Neural crest cell (in vitro differentiated cells): ENCODE measurements around the gene GPATCH3. TPM values are rescaled to one million over a fixed set of nuclear protein-coding genes. Genes with fewer than 3 reads are reported as not detected.

ENCODE experiments used
- DNase-seq: peaks from one replicate; pipeline ENCODE4 v3.0.0; 2021; ENCODE audit warnings: low read depth, mixed read lengths, low spot score
- H3K27ac Mint-ChIP-seq: one replicate; pipeline ENCODE4 v1.8.0; 2021; ENCODE audit warnings: mild to moderate bottlenecking, mixed read lengths; ENCODE audit not compliant: unreplicated experiment
- H3K27me3 Mint-ChIP-seq: 2 replicates; pipeline ENCODE4 v1.8.0; 2021; ENCODE audit warnings: low read depth, mild to moderate bottlenecking, mixed read lengths
- H3K36me3 Mint-ChIP-seq: 2 replicates; pipeline ENCODE4 v1.8.0; 2021; ENCODE audit warnings: low read depth, mild to moderate bottlenecking, mixed read lengths
- H3K4me1 Mint-ChIP-seq: 2 replicates; pipeline ENCODE4 v1.8.0; 2021; ENCODE audit warnings: mixed read lengths
- H3K4me3 Mint-ChIP-seq: one replicate; pipeline ENCODE4 v1.8.0; 2021; ENCODE audit warnings: mild to moderate bottlenecking, mixed read lengths
- H3K9me3 Mint-ChIP-seq: 2 replicates; pipeline ENCODE4 v1.8.0; 2021; ENCODE audit warnings: mixed read lengths
- total RNA-seq: library from RNA; stranded (reverse); gene quantifications from 2 replicates; pipeline ENCODE4 v1.2.1, GENCODE V29; 2021
- TF ChIP-seq, protein P1 (sequence below): fragments of 200-600 bp; sonication (generic); conservative IDR thresholded peaks from 2 replicates; pipeline ENCODE4 v1.5.0; 2021; ENCODE audit warnings: antibody characterized with exemption, mild to moderate bottlenecking

GPATCH3 gene
- total RNA-seq, 1 donor from 2014 or later = 21.3 TPM

DNA sequence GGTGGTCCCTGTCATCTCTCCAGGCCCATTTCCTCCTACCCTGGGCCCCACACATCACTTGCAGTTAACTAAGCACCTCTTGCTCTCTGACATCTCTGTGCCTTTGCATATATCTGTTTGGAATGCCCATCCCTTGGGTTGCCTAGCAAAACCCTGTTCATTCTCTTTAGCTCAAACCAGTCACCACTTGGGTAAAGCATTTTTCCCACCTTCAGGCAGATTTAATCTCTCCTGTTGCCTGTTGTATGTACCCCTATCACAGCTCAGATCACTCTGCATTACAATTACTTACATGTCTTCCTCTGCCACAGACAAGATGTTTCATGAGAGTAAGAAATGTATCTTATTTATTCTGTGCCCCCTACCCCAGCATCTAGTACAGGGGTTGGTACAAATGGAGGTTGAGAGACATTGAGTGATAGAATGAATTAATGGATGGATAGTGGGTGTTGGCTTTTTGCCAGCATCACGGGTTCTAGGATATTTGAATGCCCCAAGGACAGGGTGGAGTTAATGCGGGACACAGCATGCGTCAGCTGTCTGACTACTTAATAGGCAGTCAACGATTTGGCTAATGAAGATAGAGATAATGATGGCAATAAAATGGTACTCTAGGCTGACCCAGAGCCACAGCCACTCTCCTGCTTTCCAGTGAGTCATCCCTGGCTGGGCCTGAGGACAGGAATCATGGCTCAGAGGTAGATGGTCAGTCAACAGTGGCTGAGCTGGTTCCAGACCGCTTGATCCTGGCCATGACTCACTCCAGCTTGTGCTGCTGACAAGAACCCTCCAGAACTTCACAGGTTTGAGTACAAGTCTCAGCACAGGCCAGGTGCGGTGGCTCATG, 7.0 kb upstream of the GPATCH3 start:
- TF ChIP-seq, protein P1, sequence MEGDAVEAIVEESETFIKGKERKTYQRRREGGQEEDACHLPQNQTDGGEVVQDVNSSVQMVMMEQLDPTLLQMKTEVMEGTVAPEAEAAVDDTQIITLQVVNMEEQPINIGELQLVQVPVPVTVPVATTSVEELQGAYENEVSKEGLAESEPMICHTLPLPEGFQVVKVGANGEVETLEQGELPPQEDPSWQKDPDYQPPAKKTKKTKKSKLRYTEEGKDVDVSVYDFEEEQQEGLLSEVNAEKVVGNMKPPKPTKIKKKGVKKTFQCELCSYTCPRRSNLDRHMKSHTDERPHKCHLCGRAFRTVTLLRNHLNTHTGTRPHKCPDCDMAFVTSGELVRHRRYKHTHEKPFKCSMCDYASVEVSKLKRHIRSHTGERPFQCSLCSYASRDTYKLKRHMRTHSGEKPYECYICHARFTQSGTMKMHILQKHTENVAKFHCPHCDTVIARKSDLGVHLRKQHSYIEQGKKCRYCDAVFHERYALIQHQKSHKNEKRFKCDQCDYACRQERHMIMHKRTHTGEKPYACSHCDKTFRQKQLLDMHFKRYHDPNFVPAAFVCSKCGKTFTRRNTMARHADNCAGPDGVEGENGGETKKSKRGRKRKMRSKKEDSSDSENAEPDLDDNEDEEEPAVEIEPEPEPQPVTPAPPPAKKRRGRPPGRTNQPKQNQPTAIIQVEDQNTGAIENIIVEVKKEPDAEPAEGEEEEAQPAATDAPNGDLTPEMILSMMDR = no peak
- Mint-ChIP-seq H3K4me3 (no peak overlapping the region), H3K36me3 (no peaks in the 10 kb centered on the region), H3K9me3 (no peaks in the 10 kb centered on the region), H3K4me1 (peaks cover 1% of the 10 kb centered on the region), H3K27ac (no peak overlapping the region), H3K27me3 (peaks cover 18% of the 10 kb centered on the region)
- DNase-seq = no peak

DNA sequence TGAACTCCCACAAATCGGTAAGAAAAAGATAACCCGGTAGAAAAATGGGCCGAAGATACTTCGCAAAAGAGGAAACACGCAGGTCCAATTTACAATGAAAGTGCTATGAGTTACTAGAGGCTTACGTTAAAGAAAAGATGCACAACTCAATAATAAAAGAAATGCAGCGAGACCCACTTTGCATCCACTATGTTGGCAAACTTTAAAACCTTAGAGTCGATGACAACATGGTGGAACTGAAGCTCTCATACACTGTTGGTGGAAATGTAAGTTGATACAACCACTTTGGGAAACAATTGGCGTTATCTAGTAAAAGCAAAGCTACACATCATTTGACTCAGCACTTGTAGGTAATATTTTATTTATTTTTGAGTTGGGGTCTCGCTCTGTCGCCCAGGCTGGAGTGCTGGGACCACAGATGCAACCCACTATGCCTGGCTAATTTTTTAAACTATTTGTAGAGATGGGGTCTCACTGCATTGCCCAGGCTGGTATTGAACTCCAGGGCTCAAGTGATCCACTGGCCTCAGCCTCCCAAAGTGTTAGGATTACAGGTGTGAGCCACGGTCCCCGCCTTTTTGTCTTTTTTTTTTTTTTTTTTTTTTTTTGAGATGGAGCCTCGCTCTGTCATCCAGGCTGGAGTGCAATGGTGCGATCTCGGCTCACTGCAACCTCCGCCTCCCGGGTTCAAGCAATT, 696 bp upstream of the GPATCH3 start:
- DNase-seq = no peak
- peaks cover 7% of the 10 kb centered on the region for H3K27me3 Mint-ChIP-seq
- H3K9me3 Mint-ChIP-seq = peaks cover 3% of the 10 kb centered on the region
- peaks cover 31% of the 10 kb centered on the region for H3K4me1 Mint-ChIP-seq
- TF ChIP-seq, protein P1 = no peak
- peak overlapping the region; percentile 89 for H3K4me3 Mint-ChIP-seq
- peak overlapping the region; percentile 95 for H3K27ac Mint-ChIP-seq
- no peaks in the 10 kb centered on the region for H3K36me3 Mint-ChIP-seq

DNA sequence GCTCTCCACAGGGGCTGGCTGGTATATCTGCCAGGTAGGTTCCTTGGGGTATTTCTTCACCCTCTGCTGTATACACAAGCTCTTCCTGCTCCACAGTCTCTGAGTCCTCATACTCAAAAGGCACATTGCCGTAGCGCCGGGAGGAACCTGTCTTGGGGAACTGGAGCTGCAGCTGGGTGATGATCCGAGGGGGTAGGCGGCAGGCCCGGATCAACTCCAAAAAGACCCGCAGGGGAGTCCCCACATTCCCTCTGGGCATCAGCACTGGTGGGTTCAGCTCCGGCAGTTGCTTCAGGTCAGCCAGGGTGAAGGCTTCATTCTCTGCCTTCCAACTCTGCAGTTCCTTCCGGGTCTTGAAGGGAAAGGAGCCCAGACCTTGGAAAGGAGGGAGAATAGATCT, 2.9 kb downstream of the GPATCH3 start:
- H3K9me3 Mint-ChIP-seq = peaks cover 3% of the 10 kb centered on the region

DNA sequence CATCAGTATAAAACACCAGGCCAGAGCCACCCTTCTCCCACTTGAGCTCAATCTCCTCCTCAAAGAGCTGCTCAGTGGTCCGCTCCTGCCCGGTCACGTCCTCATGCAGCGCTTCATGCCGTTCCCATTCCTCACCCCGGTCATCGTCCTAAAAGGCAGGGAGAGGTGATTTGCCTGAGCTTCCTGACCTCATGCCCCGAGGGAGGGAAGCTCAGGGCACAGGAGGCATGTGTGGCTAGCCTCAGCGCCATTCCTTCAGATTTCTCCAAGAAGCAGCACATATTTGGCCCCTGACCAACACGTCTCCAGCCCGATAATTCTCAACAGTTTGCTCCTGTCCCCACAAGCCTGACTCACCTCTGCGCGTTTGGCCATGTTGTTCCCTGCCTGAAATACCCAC, 6.0 kb downstream of the GPATCH3 start:
- TF ChIP-seq, protein P1 = no peak
- Mint-ChIP-seq H3K27me3 (no peaks in the 10 kb centered on the region), H3K4me1 (peaks cover 16% of the 10 kb centered on the region), H3K4me3 (peak overlapping the region; percentile 56), H3K27ac (no peak overlapping the region), H3K9me3 (no peaks in the 10 kb centered on the region), H3K36me3 (peaks cover 14% of the 10 kb centered on the region)
- DNase-seq = no peak

More for the DNA sequence above, 2.9 kb downstream of the GPATCH3 start:
- peaks cover 5% of the 10 kb centered on the region for H3K27me3 Mint-ChIP-seq
- peaks cover 11% of the 10 kb centered on the region for H3K36me3 Mint-ChIP-seq
- TF ChIP-seq, protein P1 = no peak
- peak overlapping the region; percentile 41 for H3K4me3 Mint-ChIP-seq
- no peak overlapping the region for H3K27ac Mint-ChIP-seq
- DNase-seq = no peak
- H3K4me1 Mint-ChIP-seq = peaks cover 30% of the 10 kb centered on the region

DNA sequence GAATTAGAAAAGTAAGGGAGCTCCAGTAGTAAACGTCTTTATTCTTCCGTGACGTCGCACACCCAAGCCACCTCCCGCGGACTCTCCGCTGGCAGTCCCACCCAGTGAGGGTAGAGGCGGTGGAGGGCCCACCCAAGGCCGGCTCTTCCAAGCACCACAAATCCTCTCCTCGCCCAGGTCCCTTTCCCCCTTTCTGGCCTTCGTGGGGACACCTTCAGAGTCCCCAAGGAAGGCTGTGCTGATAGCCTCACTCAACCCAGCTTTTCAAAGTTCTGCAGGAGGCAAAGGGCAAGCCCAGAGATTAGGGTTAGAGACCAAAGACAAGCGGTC, 9.8 kb downstream of the GPATCH3 start:
- H3K36me3 Mint-ChIP-seq = peaks cover 17% of the 10 kb centered on the region
- peaks cover 24% of the 10 kb centered on the region for H3K4me1 Mint-ChIP-seq
- no peaks in the 10 kb centered on the region for H3K9me3 Mint-ChIP-seq
- H3K27ac Mint-ChIP-seq = peak overlapping the region; percentile 78
- no peaks in the 10 kb centered on the region for H3K27me3 Mint-ChIP-seq
- peak overlapping the region; percentile 93 for H3K4me3 Mint-ChIP-seq
- TF ChIP-seq, protein P1 = no peak
- DNase-seq = no peak
